ENCODE data around the gene IZUMO1.
A peak's percentile ranks its signal among the peaks of the same experiment; 100 is the strongest.

IZUMO1 gene

DNA sequence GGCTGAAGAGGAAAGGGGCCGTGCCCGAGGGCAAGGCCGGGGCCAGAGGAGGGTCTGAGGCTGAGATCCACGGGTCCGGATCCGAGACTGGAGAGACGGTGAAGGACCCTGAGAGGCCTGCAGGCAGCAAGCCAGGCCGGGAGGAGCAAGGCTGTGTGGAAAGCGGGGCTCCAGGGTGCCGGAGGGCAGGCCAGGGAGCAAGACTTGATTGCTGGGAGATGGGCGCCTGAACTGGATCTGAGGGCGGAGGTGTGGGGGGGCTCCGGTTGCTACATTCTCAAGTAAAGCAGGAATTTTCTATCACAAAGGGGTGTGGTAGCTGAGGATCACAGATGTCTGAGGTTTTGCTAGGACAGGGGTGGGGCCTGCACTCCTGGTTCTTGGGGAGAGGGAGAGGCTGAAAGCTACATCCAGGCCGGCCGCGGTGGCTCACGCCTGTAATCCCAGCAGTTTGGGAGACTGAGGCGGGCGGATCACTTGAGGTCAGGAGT is 31.0 kb downstream of the IZUMO1 start:
- Histone ChIP-seq H3K4me1 (ENCODE audit: insufficient read depth, low read length, poor library complexity, severe bottlenecking) (peaks cover 20% of the 10 kb centered on the region), H3K79me2 (ENCODE audit: insufficient read depth, low read length) (peaks cover 17% of the 10 kb centered on the region), H2AFZ (ENCODE audit: low read length) (no peak overlapping the region), H4K20me1 (ENCODE audit: insufficient read depth, low read length, poor library complexity, severe bottlenecking) (no peaks in the 10 kb centered on the region), H3K4me3 (ENCODE audit: low read length, poor library complexity, severe bottlenecking) (no peak overlapping the region), H3K9me2 (replicated peaks; ENCODE audit: low read depth, low read length) (no peaks in the 10 kb centered on the region), H3K4me2 (ENCODE audit: low read depth, low read length, poor library complexity, severe bottlenecking) (peak overlapping the region; percentile 97), H3K9ac (ENCODE audit: low read depth, low read length, poor library complexity, severe bottlenecking) (peak overlapping the region; percentile 98), H3K9me3 (ENCODE audit: insufficient read depth, low read depth, low read length) (no peaks in the 10 kb centered on the region), H3K27me3 (ENCODE audit: insufficient read depth, low read length, poor library complexity, severe bottlenecking) (no peaks in the 10 kb centered on the region), H3F3A (ENCODE audit: low read depth) (no peaks in the 10 kb centered on the region), H3K36me3 (ENCODE audit: insufficient read depth, low read length) (no peaks in the 10 kb centered on the region)
- TF ChIP-seq CTCF (conservative IDR thresholded peaks at IDR 0.05; ENCODE audit: low read length) (no peak), EZH2phosphoT487 (IDR thresholded peaks at IDR 0.05; ENCODE audit: borderline replicate concordance) (no peak)

DNA sequence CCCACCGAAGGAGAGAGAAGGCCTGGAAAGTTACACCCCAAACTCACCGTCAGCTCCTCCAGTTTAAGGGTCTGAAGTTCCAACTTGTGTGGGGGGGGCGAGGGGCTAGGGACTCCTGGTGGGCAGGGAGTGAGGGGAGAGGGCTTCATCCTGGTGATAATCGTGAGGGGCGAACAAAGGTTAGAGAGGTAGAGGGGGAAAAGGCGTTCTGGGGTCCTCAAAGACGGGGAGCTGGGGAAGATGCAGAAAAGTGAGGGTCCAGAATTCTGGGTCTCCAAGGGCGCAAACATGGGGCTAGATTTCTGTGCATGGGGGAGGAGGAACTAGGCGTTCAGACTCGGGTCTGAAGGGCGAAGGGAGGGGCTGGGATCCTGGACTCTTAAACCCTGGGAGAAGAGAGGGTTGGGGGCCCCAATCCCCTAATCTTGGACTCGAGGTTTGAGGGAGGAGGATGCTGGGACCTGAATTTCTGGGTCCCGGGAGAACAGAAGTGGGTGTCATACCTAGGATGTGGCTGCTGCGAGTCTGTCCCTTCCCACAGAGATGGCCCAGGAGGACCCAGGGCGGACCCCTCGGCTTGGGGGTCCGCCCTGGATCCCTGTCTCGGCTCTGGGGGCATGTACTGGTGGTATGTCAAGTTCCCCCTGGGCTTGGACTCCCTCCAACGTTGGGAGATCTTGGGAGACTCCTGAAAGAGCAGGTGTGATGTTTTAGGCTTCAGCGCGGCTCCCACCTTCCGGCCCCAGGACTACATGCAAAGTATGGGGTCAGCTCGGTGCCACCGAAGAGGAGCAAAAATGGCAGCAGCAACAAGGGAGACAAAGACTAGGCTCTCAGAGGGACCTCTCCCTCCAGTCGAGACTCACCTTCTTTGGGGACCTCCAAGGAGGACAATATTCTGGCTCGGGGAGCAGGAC is 31.7 kb downstream of the IZUMO1 start:
- Histone ChIP-seq H3F3A (ENCODE audit: low read depth) (no peaks in the 10 kb centered on the region), H3K27me3 (ENCODE audit: insufficient read depth, low read length, poor library complexity, severe bottlenecking) (no peaks in the 10 kb centered on the region), H3K79me2 (ENCODE audit: insufficient read depth, low read length) (peaks cover 17% of the 10 kb centered on the region), H4K20me1 (ENCODE audit: insufficient read depth, low read length, poor library complexity, severe bottlenecking) (no peaks in the 10 kb centered on the region), H3K4me1 (ENCODE audit: insufficient read depth, low read length, poor library complexity, severe bottlenecking) (peaks cover 20% of the 10 kb centered on the region), H3K9me2 (replicated peaks; ENCODE audit: low read depth, low read length) (no peaks in the 10 kb centered on the region), H3K9me3 (ENCODE audit: insufficient read depth, low read depth, low read length) (no peaks in the 10 kb centered on the region), H3K4me3 (ENCODE audit: low read length, poor library complexity, severe bottlenecking) (peak overlapping the region; percentile 96), H3K36me3 (ENCODE audit: insufficient read depth, low read length) (no peaks in the 10 kb centered on the region), H2AFZ (ENCODE audit: low read length) (peak overlapping the region; percentile 86), H3K9ac (ENCODE audit: low read depth, low read length, poor library complexity, severe bottlenecking) (peak overlapping the region; percentile 98), H3K4me2 (ENCODE audit: low read depth, low read length, poor library complexity, severe bottlenecking) (peak overlapping the region; percentile 97)
- TF ChIP-seq CTCF (conservative IDR thresholded peaks at IDR 0.05; ENCODE audit: low read length) (no peak), EZH2phosphoT487 (IDR thresholded peaks at IDR 0.05; ENCODE audit: borderline replicate concordance) (no peak)

- Histone ChIP-seq H4K20me1 (ENCODE audit: insufficient read depth, low read length, poor library complexity, severe bottlenecking) (no peaks in the 10 kb centered on the region), H3K27me3 (ENCODE audit: insufficient read depth, low read length, poor library complexity, severe bottlenecking) (no peaks in the 10 kb centered on the region), H3F3A (ENCODE audit: low read depth) (no peaks in the 10 kb centered on the region), H3K4me3 (ENCODE audit: low read length, poor library complexity, severe bottlenecking) (peak overlapping the region; percentile 96), H3K4me2 (ENCODE audit: low read depth, low read length, poor library complexity, severe bottlenecking) (peak overlapping the region; percentile 98), H3K9me3 (ENCODE audit: insufficient read depth, low read depth, low read length) (no peaks in the 10 kb centered on the region), H3K36me3 (ENCODE audit: insufficient read depth, low read length) (no peaks in the 10 kb centered on the region), H3K9ac (ENCODE audit: low read depth, low read length, poor library complexity, severe bottlenecking) (peak overlapping the region; percentile 98), H3K79me2 (ENCODE audit: insufficient read depth, low read length) (peaks cover 17% of the 10 kb centered on the region), H2AFZ (ENCODE audit: low read length) (peak overlapping the region; percentile 95), H3K9me2 (replicated peaks; ENCODE audit: low read depth, low read length) (no peaks in the 10 kb centered on the region), H3K4me1 (ENCODE audit: insufficient read depth, low read length, poor library complexity, severe bottlenecking) (peaks cover 20% of the 10 kb centered on the region)
- TF ChIP-seq CTCF (conservative IDR thresholded peaks at IDR 0.05; ENCODE audit: low read length), result no peak
- TF ChIP-seq EZH2phosphoT487 (IDR thresholded peaks at IDR 0.05; ENCODE audit: borderline replicate concordance), result no peak
These were observed 32.6 kb downstream of the IZUMO1 start for GRCh38 chr19:48713864-48714755.

All from Loucy (cell line).